Right lobe of liver (tissue), 4 donors: Measurements from ENCODE around the gene ADIPOR1.

ENCODE experiments used
- CTCF ChIP-seq, 4 donors: fragments of 200-600 bp in 3 of 4; fragments of 450-650 bp in 1 of 4; IDR thresholded peaks; one replicate each; pipeline versions ENCODE4 v1.5.1 to v1.8.0; 2016 to 2022; ENCODE audit warnings: antibody characterized with exemption in 4 of 4, mild to moderate bottlenecking in 2 of 4
- POLR2A ChIP-seq: fragments of 450-650 bp; IDR thresholded peaks from one replicate; pipeline ENCODE4 v1.6.1; 2017; ENCODE audit warnings: antibody characterized with exemption, mild to moderate bottlenecking
- donor health status: DM: no; HTN: no; CAD: no.
- donor health status: DM: no; HTN: no; CAD: no.
- donor health status: DM: no; HTN: yes; CAD: no.

GRCh38 chr1:202951437-202951836 lies 6.7 kb downstream of the ADIPOR1 start:
- no peak for TF ChIP-seq POLR2A
- TF ChIP-seq CTCF (IDR thresholded peaks at IDR 0.05): no peak
